GM19372 (cell line): ENCODE data around the gene KMT5B.

Experiments
- ATAC-seq: cut with Tn5 transposase; IDR thresholded peaks from one replicate; pipeline ENCODE4 v1.9.1; 2021; ENCODE audit warnings: mild to moderate bottlenecking, low read depth, moderate library complexity; ENCODE audit not compliant: unreplicated experiment

The KMT5B gene

DNA sequence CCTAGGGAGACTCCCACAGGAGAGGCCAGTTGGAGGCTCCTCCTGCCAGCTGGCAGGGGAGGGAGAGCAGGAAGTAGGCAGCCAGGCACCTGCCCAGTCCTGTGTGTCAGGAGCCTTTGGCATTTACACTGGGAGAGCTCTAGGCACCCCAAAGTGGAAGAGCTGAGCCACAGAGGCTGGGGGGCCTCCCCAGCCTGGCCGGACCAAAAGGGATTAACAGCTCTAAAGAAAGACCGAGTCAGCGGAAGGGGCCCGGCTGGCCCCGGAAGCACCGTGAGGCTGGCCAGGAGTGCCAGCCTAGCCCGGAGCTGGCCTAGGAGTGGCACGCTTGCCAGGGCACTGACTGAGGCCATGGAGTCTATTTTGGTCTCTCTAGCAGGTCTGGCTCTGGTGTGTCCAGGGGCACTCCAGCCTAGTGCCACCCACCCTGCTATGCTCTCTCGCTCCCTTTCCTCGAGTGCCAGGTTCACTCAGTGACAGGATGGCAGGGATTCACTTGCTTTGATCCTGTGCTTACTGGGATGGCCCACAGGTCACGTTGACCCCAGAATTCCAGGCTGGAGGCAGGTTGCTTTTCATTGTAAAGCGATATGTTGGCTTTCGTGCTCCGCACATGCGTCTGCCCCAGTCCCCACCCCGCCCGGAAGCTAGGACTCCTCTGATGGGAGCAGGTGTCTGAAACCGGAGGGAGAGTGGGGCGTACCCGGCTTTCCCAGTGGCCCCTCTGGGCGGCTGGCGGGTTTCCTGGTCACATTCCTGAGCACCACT lies 3.3 kb upstream of the KMT5B start:
- no peak for ATAC-seq

DNA sequence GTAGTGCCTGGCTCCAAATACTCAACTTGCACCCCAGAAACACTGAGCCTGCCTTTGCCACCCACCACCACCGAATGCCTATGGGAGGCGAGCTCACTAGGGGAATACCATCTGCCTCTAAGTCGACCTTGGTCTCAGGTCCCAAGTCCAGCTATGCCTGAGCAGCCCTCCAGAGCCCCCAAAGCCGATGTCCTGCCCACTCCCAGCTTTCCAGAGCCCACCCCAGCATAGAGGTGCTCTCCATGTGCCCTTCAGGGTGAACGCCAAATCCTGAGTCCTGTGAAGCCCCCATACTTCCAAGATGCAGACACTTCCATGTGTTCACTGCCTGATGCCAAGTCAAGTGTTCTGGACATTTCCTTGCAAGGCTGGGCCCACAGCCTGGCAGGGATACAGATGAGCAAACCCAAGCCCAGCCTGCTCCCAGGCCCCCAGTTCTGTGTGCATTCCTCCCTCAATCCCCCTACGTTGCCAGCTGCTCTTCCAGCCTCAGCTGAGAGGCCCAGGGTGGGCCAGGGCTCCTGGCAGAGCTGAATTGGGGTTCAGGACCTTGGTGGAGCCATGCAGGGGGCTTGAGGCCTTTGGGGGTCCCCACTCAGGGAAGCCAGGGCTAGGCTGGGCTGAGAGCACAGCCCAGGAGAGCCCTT lies 2.6 kb upstream of the KMT5B start:
- ATAC-seq = no peak

DNA sequence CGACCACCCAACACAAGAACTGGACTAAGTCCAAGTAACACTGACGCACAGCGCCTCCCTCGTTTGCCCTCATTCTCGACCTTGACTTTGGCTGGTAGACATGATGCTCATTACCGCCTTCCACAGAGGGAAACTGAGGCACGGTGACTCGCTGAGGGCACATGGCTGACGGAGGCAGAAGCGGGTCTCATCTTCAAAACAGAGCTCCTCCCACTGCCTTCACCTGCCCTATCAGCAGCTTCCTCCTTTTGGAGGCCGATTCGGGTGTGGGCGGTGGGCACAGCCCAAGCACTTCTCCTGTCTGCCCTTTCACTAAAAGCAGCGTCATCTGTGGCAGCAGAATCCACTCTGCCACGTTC lies 2.0 kb upstream of the KMT5B start:
- ATAC-seq = no peak

DNA sequence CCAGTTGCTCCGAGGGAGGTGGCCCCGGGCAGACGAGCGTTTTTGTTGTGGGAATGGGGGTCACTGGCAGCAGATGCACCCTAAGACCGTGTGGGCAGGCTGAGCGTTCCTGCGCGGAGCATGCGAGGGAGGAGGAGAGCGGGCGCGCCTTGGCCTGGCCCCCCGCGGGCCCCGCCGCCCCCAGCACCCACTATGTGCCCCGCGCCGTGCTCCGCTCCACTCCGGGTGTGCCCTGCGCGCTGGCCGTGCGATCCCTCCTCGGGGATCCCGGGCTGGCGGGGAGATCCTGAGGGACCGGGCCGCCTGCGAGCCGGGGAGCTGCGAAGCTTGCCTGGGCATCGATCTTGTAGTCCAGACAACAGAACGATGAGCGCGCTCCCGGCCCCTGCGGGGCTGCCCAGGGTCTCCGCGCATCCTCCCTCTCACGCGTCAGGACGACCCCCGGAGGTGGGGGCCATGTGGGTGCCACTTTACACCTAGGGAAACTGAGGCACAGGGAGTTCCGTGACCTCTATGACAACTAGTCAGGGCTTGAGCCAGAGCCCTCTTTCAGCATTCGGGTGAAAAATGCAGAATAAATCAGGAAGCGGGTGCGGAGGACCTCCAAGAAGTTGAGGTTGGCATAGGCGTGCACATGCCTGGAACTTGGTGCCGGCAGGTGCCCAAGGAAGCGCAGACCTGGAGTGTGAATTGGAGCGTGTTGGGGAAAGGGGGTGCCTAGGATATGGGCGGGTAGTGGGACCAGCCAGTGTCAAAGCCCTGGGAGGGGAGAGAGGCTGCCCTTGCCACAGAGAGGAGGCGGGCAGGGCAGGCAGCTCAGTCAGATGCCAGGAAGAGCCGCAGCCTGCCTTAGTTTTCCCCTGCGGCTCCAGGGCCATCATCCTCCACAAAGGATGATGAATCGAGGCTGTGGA lies 1.3 kb upstream of the KMT5B start:
- ATAC-seq = peak; percentile 2

DNA sequence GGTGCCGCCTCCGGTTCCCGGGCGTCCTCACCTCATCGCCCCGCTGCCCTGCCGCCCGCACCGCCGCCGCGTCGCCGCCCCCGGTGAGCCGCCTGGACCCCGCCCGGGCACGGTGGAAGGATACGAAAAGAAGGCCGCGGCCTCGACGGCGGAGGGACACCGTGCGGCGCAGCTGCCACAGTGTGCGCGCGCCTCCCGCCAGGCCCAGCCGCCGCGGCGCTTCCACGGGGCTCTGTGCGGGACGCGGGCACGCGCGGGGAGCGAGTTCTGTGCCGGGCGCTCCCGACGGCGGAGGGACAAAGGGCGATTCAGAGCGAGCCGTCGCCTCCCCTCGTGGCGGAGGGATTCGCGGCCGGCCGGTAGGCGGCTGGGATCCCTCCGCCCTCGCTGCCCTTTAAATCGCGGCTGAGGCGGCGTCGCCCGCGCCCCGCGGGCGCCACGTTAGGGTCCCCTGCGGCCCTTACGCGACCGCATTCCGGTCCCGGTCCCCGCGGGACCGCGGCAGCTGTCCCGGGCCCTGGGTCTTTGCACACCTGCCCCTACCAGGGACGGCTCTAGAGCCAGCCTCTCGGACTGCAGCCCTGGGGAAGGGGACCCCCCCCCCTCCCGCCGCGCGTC lies 568 bp upstream of the KMT5B start:
- peak; percentile 47 for ATAC-seq

DNA sequence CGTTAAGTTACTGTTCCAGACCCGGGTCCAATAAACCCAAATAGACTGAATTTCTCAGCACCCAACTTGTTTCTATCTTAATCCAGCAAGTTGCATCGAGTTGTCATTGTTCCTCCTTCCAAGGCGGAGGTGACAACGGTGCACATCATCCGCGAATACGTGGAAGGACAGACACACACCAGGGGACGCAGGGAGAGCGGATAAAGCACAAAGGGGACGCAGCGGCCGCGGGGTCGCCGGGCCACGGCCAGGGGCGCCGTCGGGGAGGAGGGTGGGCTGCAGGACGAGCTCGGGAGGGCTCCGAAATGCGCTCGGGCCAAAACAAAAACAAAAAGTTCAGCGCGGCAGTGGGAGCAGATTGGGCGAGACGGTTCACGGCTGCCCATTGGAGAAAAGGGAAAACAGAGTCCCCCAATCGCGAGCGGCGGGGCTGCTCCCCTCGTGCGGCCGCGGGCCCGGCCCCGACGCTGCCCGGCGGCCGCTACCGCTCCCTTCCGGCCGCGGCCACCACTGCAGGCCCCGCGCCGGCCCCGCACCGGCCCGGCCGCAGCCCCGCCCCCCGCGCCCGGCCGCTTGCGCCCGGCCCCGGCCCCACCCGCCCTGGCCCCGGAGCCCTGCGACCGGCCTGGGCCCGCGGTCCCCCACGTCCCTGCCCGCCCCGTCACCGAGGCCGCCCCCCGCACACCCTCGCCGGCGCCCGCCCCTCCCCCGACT lies 518 bp downstream of the KMT5B start:
- ATAC-seq = peak; percentile 46

DNA sequence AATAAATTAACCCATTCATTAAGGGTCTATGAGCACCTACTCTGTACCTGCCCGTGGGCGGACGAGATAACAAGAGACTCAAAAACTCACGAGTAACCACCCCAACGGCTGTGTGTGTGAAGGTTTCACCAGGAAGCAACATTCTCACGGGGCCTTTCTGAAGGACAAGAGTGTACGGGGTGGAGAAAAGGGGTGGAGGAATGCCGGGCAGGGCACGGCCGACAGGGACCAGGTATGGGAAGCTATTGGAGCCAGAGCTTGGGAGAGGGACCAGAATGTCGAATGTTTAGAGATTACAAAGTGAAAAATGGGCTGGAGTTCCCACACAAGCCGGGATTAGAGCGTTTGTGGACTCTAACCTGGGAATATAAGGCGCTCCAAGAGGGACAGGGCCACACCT lies 1.6 kb downstream of the KMT5B start:
- no peak for ATAC-seq

DNA sequence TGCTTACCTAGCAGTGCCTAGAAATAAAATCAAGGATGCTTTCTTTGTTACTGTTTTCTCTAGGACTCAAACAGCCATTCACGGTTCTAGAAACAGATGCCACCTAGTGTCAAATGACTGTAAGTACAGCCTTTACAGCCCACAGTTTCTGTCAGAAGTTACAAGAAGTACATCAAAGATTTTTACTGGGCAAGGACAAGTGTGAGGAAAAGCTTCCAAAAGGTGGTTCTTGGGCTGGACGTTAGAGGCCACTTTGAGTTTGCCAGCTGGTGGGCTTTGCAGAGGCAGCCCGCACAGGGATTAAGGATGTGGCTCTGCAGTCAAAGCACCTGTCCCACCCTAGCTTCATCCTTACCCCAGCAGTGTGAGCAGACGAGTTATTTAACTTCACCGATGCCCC lies 6.9 kb downstream of the KMT5B start:
- ATAC-seq = no peak

DNA sequence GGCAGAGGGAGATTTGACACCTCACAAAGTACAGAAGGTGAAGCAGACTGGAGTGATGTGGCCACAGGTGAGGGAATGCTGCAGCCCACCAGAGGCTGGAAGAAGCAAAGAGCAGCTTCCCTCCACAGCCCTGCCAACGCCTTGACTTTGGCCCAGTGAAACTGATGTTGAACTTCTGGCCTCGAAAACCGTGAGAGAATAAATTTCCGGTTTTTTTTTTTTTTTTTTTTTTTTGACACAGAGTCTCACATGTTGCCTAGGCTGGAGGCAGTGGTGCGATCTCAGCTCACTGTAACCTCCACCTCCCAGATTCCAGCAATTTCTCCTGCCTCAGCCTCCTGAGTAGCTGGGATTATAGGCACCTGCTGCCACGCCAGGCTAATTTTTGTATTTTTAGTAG lies 8.7 kb downstream of the KMT5B start:
- ATAC-seq = no peak

DNA sequence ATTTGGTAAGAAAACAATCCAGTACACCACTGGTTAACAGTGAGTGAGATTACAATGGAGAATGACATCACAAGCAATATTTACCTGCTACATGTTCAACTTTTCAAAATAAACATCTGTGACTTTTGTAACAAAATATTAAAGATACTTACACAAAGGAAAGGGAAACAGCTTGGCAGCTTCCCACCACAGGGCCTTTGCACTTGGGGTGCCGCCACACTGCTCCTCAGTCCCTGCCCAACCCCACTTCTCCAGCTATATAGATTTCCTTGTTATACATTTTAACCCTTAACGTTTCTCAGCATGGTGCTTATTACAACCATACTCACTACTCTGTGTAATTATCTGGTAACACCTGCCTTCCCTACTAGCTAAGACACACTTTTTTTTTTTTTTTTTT lies 10.9 kb downstream of the KMT5B start:
- ATAC-seq = no peak

DNA sequence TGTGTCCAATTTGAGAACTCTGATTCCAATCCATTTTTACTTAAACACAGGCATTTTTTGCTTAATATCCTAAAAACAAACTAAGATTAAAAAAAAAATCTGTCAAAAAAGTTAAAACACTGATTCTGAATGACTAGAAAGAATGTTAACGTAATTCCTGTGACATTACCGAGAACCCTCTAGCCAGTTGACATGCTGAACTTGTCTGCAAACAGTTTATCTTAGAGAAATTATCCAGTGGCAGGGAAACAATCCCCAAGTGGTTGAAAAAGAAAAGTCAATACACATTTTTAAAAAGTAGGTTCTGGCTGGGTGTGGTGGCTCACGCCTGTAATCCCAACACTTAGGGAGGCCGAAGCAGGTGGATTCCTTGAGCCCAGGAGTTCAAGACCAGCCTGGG lies 11.6 kb downstream of the KMT5B start:
- no peak for ATAC-seq

DNA sequence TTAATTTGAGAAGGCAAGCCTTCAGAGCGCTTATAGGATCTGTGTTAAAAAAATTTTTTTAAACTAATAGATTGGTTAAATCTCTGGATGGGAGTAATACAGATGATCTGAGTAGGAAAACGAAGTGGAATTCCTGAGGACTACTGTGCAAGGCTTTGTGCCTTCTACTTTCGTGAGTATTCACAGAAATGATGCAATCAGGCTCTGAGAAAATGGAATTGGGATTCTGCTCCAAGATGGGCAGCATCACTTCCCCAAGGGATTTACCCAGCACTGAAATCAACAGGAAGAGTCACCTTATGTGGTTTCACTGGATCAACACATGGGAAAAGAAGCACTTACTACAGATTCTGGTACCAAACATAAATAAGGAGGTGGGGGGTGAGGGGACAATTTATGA lies 12.5 kb downstream of the KMT5B start:
- ATAC-seq = no peak

DNA sequence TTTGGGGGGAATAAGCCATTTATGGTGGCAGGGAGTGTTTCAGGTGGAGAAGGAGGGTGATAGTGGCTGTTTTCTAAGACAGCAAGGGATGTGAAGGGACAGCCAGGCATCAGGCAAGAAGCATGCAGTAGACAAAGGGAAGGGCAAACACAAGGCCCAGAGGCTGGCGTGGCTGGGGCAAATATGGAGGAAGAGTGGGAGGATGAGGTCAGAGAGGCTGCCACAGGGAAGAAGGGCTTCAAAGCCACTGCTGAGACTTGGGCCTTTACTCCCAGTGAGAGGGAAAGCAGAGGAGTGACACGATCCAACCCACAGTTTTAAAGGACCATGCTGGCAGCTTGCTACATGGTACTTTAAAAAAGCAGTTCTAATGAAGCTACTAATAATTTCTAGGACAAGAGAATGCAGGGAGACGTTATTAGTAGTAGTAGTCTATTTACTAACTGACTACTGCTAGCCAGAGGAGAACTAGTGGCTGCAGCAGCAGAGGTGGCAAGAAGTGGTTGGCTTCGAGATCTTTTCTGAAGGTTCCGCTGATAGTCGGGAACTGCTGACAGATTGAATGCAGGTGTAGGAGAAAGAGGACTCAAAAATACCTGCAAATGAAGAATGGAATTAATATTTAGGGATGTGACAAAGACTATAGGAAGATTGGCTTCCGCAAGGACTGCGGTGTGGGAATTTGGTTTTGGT lies 13.7 kb downstream of the KMT5B start:
- no peak for ATAC-seq

DNA sequence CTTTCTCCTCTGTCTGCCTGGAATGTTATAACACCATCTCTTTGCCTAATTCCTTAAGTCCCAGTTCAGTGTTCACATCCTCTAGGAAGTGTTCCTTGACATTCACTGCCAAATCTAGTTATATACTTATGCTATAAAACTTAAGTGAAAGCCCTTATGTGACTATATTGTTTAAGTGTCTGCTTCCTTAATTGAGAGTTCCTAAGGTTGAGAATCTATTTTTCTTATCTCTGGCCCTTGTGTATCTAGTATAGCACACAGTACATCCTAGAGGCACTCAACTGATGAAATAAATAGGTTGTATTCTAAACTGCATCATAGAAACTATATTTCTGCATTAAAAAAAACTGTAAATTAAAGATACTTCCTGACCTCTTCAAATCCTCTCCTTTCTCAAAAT lies 16.9 kb downstream of the KMT5B start:
- no peak for ATAC-seq

DNA sequence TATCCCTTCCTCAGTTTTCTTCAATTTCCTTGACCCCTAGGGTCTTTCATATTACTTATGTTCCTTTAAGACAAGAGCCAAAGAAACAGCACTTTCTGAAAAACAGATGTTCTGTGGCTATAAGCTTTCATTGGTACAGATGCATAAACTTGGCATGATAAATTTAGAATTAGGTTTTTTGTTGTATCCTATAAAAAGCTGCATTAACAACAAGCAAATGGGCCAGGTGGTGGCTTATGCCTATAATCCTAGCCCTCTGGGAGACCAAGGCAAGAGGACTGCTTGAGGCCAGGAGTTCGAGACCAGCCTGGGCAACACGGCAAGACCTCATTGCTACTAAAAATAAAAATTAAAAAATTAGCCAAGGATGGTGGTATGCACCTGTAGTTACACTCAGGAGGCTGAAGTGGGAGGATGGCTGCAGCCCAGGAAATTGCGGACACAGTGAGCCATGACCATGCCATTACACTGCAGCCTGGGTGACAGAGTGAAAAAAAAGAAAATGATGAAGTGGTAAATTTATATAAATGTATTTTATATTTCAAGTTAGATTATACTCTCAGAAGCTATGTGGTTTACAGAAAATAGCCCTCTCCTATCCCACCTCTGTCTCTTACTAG lies 18.3 kb downstream of the KMT5B start:
- ATAC-seq = no peak

DNA sequence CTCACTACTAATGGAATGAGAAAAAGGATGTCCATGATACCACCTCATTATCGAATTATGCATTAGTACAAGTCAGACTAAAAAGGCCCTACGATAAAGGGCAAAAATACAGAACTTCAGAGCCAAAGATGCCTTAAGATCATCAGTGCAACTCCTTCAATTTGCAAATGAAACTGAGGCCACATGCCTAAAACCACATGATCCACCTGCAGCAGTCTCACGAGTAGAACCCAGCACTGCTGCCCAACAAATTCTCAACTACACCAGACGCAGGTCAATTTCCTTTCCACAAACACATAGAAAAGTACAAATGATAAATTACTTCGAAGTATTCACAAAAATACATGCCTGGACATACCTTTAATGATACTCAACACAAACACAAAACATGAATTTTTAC lies 20.1 kb downstream of the KMT5B start:
- no peak for ATAC-seq

DNA sequence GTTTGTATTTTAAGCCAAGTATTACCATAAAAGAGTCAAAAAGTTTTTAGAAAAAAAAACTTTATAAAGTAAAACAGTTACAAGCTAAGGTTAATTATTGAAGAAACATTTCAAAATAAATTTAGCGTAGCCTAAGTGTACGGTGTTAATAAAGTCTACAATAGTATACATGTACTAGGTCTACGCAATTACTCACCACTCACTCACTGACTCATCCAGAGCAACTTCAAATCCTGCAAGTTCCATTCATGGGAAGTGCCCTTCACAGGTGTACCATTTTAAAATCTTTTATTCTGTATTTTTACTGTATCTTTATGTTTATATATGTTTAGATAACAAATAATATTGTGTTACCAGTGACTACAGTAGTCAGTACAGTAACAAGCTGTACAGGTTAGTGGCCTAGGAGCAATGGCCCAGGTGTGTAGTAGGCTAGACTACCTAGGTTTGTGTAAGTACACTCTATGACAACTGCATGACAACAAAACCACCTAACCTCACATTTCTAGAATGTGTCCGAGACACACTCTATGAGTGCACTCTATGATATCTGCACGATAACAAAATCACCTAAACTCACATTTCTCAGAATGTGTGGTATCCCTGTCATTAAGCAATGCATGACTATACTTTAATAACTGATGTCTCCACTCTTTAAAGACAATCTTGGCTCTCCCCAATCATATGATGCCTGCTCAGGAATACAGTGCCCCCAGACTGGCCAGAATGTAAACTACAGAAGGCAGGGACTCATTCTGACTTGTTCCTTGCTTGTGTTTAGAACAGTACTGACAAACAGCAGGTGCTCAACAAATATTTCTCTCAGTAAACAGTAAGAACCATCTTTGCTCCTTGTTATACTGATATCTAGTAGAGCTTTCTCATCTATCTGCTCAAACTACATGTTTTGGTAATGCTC lies 21.2 kb downstream of the KMT5B start:
- ATAC-seq = no peak

DNA sequence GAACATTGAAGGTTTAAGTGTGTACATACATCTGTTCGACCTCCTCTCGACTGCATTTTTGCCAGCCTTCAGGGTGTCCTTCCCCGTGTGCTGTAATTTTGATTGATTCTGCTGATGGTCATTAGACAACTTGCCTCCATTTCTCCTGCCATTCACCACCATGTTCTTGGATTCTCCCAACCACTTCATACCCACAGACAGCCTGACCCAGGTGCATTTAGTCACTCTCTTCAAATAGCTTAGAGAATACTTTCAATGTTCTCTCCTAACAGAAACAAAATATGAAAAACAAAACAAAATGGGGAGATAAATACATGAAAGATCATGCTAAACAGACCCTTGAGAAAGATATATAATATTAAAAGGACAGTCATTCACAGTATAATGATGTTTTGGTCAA lies 23.2 kb downstream of the KMT5B start:
- ATAC-seq = no peak
